ENCODE measurements around the gene OGDH.

DNA sequence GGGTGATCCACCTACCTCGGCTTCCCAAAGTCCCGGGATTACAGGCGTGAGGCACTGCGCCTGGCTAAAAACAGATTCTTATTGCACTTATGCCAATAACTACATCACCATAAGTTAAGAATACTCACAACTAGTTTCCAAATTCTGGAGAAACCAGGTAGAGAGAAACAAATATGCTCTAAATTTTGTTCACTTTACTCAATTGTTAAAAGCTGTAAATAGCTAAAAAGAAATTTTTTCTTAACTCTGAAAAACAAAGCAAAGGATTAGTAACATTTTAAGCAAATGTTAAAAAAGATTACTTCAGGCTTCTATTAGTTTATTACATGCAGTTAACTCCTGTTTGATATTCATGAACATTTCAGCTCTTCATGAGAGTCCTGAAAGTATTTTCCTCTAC lies 113.9 kb downstream of the OGDH start:
- TF ChIP-seq ZNF512 (CRISPR knock-in tag; IDR thresholded peaks at IDR 0.05) (no peak), CTCF (CRISPR knock-in tag; IDR thresholded peaks at IDR 0.05) (no peak), NR2F1 (CRISPR knock-in tag; IDR thresholded peaks at IDR 0.05) (no peak), EEA1 (CRISPR knock-in tag; IDR thresholded peaks at IDR 0.05; ENCODE audit: borderline replicate concordance) (no peak), ZNF547 (CRISPR knock-in tag; IDR thresholded peaks at IDR 0.05) (no peak), POLR2A (IDR thresholded peaks at IDR 0.05; ENCODE audit: insufficient read depth in 1 of 2, low read depth in 2 of 2, low read length in 2 of 2) (no peak), KAT7 (CRISPR knock-in tag; IDR thresholded peaks at IDR 0.05; ENCODE audit: borderline replicate concordance) (no peak), ZNF484 (CRISPR knock-in tag; IDR thresholded peaks at IDR 0.05; ENCODE audit: borderline replicate concordance, low read depth) (no peak)
